ENCODE data around the gene CDX2.

- TF ChIP-seq CTCF (IDR thresholded peaks at IDR 0.05), result no peak
- TF ChIP-seq POLR2AphosphoS5 (IDR thresholded peaks at IDR 0.05; ENCODE audit: low read depth, low read length), result no peak
- no peak for TF ChIP-seq REST (IDR thresholded peaks at IDR 0.05; ENCODE audit: insufficient read depth in 1 of 2, low read depth in 2 of 2, low read length in 1 of 2)
These were observed 7.4 kb upstream of the CDX2 start for GRCh38 chr13:27976362-27977091.
